Muscle layer of duodenum (tissue), 2 donors: Measurements from ENCODE around the gene TLCD1.

Source experiments
- H3K27ac ChIP-seq: one replicate; pipeline ENCODE4 v1.7.0; 2013; ENCODE audit warnings: mild to moderate bottlenecking, low read length
- H3K27me3 ChIP-seq: one replicate; pipeline ENCODE4 v1.7.0; 2013; ENCODE audit warnings: low read depth, mild to moderate bottlenecking, control low read depth, low read length
- H3K36me3 ChIP-seq, 2 donors: one replicate each; pipeline ENCODE4 v1.7.0; 2013; ENCODE audit warnings: low read length in 2 of 2, control low read depth in 1 of 2, mild to moderate bottlenecking in 1 of 2; ENCODE audit not compliant: insufficient read depth in 2 of 2, control insufficient read depth in 1 of 2
- H3K4me1 ChIP-seq, 2 donors: one replicate each; pipeline ENCODE4 v1.7.0; 2013; ENCODE audit warnings: low read length in 2 of 2, mild to moderate bottlenecking in 2 of 2, control low read depth in 1 of 2, moderate library complexity in 1 of 2; ENCODE audit not compliant: insufficient read depth in 2 of 2, control insufficient read depth in 1 of 2
- H3K4me3 ChIP-seq, 2 donors: one replicate each; pipeline ENCODE4 v1.7.0; 2013; ENCODE audit warnings: low read length in 2 of 2, low read depth in 1 of 2, mild to moderate bottlenecking in 1 of 2
- H3K9me3 ChIP-seq, 2 donors: one replicate each; pipeline ENCODE4 v1.7.0; 2013; ENCODE audit warnings: low read length in 2 of 2, control low read depth in 1 of 2, mild to moderate bottlenecking in 1 of 2; ENCODE audit not compliant: control insufficient read depth in 1 of 2
- donor health status: healthy.

The TLCD1 gene

GRCh38 chr17:28744972-28745785, 19.1 kb upstream of the TLCD1 start:
- H3K27me3 ChIP-seq, result no peaks in the 10 kb centered on the region
- peak overlapping the region; percentile 78 to 87 for H3K4me3 ChIP-seq
- H3K4me1 ChIP-seq, result peaks cover 12 to 32% of the 10 kb centered on the region in 2 donors
- no peaks in the 10 kb centered on the region for H3K9me3 ChIP-seq
- peaks cover 3 to 6% of the 10 kb centered on the region in 2 donors for H3K36me3 ChIP-seq
- peak overlapping the region; percentile 94 for H3K27ac ChIP-seq

DNA sequence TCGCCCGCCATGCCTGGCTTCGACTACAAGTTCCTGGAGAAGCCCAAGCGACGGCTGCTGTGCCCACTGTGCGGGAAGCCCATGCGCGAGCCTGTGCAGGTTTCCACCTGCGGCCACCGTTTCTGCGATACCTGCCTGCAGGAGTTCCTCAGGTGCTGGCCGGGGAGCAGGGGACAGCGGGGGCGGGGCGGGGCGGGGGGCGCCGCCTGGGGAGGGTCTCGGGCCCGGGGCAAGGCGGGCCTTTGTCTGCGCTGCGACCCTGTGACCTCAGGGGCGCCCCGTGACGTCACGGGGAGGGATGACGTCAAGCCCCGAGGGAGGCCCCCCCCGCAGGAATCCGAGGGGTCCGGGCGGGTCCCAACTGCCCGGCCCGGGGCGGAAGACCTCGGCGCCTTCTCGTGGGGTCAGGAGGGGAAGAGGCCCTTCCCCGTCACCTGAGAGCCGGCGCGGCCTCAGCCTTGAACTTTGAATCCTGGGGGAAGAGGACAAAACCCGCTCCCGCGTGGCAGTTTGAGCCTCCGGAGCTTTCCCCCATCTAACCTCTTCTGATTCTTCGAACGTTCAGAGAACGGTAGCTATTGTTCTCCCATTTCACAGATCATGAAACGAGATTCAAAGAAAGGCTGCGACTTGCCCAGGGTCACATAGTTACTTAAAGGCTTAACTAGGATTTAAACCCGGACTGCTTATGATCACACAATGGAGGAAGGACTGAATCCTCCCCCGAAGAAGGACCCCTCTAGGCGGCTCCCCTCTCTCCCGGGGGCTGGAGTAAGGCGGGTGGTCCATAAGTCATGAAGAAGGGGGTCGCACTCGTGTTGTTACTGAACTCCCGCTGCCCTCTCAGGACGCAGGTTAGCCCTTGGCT, 18.3 kb upstream of the TLCD1 start:
- H3K4me1 ChIP-seq, result peaks cover 12 to 28% of the 10 kb centered on the region in 2 donors
- peaks cover 2 to 6% of the 10 kb centered on the region in 2 donors for H3K36me3 ChIP-seq
- peak overlapping the region; percentile 94 for H3K27ac ChIP-seq
- H3K9me3 ChIP-seq, result no peaks in the 10 kb centered on the region
- peak overlapping the region; percentile 78 to 87 for H3K4me3 ChIP-seq
- no peaks in the 10 kb centered on the region for H3K27me3 ChIP-seq

GRCh38 chr17:28743243-28744103, 17.4 kb upstream of the TLCD1 start, which contains the start of gene TRAF4:
TSS of gene TRAF4 (plus strand) at chr17:28744011. CDS start at chr17:28744113, 102 bp downstream.
- H3K36me3 ChIP-seq, result peaks cover 0 to 4% of the 10 kb centered on the region in 2 donors
- H3K9me3 ChIP-seq, result no peaks in the 10 kb centered on the region
- peak within 1 kb of the TSS; percentile 94 for H3K27ac ChIP-seq
- peaks cover 12 to 28% of the 10 kb centered on the region in 2 donors for H3K4me1 ChIP-seq
- no peaks in the 10 kb centered on the region for H3K27me3 ChIP-seq
- H3K4me3 ChIP-seq, result peak within 1 kb of the TSS; percentile 78 to 87

DNA sequence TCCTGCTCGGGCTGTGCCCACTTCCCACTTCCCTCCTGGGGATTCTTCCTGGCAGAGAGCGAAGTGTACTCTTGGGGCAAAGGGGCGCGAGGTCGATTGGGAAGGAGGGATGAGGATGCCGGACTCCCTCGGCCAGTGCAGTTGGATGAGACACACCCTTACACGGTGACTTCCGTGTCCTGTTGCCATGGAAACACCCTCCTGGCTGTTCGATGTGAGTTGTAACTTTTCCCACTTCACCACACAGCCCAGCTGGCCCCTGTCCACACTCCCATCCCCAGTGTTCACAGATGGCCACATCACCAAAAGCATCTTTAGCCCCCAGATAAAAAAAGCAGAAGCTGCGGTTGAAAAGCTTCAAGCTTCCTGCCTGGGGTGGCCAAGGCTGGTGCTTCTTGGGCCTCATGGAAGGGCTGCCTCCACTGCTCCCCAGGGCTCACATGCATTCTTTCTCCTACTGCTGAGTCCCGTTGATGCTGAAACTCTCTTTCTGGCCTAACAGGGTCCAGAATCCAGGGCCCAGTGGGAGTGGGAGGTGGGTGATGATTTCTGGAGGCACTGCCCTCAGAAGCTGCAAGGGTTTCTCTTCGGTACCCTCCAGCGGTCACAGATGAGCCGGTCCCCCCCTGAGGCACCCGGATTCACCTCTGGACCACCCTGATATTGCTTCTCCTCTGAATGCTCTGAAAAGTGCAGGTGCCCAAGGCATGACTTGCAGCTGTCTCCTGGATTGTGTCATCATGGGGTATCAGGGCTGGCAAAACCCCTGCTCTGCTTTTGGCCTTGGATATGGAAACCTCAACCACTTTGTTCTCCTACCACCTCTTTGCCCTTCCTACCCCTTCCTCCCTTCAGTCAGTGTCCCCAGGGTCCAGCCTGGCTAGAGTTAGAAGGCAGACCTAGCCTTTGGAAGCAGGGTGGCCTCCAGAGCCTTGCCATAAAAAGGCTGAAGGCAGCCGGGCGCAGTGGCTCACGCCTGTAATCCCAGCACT, 15.6 kb upstream of the TLCD1 start:
- H3K36me3 ChIP-seq, result no peaks in the 10 kb centered on the region
- H3K4me1 ChIP-seq, result peaks cover 7 to 27% of the 10 kb centered on the region in 2 donors
- no peak overlapping the region for H3K4me3 ChIP-seq
- H3K27ac ChIP-seq, result no peak overlapping the region
- H3K9me3 ChIP-seq, result no peaks in the 10 kb centered on the region
- no peaks in the 10 kb centered on the region for H3K27me3 ChIP-seq

DNA sequence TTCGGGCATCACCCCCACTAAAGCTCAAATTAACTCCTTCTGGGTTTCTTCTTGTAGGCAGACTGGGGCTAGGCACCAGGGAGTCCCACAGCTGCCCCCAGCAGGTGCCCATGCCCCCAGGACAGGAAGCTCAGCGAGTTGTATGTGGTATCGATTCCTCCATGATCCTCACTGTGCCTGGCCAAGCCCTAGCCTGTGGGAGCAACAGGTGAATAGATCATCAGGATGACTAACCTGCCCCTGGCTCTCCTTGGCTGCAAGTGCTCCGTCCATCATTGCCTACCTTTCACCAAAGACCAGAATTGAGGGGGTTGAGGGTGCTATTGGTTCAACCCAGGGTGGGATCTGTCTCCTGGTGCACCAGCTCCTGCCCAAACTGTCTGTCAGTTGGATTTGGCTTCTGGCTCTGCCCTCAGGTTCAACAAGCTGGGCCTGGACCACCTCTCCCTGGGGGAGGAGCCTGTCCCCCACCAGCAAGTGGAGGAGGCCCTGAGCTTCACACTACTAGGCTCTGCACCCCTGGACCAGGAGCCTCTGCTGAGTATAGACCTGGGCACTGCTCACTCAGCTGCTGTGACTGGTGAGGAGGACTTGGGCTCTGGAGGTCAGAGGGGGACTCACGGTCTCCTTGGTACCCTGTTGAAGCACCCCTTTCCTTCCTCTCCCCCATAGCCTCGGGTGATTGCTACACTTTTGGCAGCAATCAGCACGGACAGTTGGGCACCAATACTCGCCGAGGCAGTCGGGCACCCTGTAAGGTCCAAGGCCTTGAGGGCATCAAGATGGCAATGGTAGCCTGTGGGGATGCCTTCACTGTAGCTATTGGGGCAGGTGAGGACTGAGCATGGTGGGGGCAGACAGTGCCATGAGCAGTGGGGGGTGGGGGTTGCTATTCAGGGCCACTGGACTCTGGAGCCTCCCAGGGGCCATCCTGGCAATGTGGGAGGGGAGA, 14.6 kb upstream of the TLCD1 start:
- H3K9me3 ChIP-seq, result no peaks in the 10 kb centered on the region
- no peak overlapping the region for H3K27ac ChIP-seq
- no peak overlapping the region for H3K4me3 ChIP-seq
- no peaks in the 10 kb centered on the region for H3K36me3 ChIP-seq
- peaks cover under 1 to 18% of the 10 kb centered on the region in 2 donors for H3K4me1 ChIP-seq
- no peaks in the 10 kb centered on the region for H3K27me3 ChIP-seq

GRCh38 chr17:28738680-28739384, 12.8 kb upstream of the TLCD1 start:
- H3K27me3 ChIP-seq, result no peaks in the 10 kb centered on the region
- H3K9me3 ChIP-seq, result no peaks in the 10 kb centered on the region

DNA sequence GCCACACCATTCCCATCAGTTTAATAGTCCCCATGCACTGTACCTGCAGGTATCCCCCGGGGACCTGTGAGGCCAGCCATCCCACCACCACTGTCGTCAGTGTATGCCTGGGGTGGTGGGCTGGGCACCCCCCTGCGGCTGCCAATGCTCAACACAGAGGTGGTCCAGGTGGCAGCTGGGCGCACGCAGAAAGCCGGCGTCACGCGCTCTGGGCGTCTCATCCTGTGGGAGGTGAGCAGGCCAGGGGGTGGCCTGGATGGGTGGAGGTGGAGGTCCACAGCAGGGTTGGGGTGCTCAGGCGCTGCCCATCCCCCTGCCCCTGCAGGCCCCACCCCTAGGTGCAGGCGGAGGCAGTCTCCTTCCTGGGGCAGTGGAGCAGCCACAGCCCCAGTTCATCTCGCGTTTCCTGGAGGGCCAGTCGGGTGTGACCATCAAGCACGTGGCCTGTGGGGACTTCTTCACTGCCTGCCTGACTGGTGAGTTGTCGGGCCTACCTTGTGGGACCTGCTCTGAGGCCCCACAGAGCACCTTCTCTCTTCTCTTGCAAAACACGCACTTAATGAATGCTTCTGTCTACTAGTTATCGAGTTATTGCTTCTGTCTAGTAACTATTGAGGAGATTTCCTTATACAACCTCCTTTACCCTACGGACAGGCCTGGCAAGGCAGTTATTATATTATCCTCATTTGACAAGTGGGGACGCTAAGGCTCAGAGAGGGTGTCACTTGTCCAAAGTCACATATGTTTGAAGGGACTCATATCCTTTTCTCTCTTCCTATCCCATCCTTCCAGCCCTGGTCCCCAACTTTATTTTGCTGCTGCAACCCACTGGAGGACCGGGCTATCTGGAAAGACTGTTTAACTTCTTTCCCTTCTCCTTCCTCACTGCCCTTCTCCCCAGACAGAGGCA, 12.0 kb upstream of the TLCD1 start:
- Histone ChIP-seq H3K36me3 (no peaks in the 10 kb centered on the region), H3K4me1 (peaks cover 0 to 1% of the 10 kb centered on the region in 2 donors), H3K27ac (no peak overlapping the region), H3K9me3 (no peaks in the 10 kb centered on the region), H3K27me3 (no peaks in the 10 kb centered on the region), H3K4me3 (no peak overlapping the region)

More at GRCh38 chr17:28738680-28739384, 12.8 kb upstream of the TLCD1 start:
- Histone ChIP-seq H3K27ac (no peak overlapping the region), H3K4me1 (peaks cover 0 to 6% of the 10 kb centered on the region in 2 donors), H3K4me3 (no peak overlapping the region), H3K36me3 (no peaks in the 10 kb centered on the region)

DNA sequence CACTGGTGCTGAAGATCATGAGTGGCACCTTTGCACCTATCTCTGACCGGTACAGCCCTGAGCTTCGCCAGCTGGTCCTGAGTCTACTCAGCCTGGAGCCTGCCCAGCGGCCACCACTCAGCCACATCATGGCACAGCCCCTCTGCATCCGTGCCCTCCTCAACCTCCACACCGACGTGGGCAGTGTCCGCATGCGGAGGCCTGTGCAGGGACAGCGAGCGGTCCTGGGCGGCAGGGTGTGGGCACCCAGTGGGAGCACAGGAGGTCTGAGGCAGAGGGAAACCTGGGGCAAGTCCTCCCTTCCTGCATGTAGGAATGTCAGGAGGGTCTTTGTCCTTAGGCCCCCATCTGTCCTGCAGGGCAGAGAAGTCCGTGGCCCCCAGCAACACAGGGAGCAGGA, 11.3 kb upstream of the TLCD1 start:
- Histone ChIP-seq H3K27me3 (no peaks in the 10 kb centered on the region), H3K4me3 (no peak overlapping the region), H3K4me1 (no peaks in the 10 kb centered on the region), H3K27ac (no peak overlapping the region), H3K9me3 (no peaks in the 10 kb centered on the region), H3K36me3 (no peaks in the 10 kb centered on the region)
